Measurements from ENCODE around the gene NHSL2.
"Not testable (repeated sequence)": the region's sequence is repeated elsewhere in the genome, so short reads cannot be mapped to it uniquely, and the experiment has no call there.

Gene NHSL2

DNA sequence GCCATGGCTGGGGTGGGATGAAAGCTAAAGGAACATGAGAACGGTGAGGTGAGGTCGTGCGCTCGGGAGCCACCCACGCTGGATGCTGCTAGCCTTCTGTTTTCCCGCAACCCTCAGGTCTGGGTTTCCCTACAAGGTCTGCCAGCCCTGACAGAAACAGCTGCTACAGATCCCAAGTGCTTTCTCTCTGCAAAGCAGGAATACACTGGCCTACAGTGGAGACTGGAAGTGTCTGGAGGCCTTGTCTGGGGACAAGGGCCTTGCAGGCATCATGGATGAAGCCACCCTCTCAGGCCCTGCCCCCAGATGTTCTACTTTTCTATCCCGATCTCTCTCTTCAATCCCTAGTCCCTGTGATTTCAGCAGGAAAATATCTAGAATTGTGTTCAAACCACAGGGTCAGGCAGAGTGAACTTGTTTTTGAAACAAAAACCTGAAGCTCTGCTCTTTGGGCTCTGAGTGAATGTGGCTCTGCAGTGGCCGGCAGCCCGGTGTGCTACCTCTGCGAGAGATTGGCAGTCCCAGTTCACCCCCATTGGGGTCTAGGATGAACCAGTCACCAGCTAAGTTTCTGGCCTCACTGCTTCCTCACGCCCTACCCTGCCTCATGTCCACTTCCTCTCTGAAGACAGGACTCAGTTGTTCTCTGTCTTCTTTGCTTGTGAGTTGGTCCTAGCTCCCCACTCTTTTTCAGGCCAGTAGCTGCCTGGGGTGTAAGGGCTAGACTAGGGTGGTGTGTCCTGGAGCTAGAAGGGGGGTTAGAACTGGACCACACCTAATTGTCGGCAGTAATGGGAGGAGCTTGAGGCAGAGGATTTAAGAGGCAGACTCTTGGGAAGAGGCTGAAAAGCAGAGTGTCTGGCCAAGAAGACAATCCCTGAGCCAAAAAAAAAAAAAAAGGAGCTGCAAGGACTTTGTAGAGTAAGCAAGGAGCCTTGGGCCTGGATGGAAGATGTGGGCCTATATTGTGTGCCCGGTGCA lies 131.5 kb downstream of the NHSL2 start:
- DNase-seq (ENCODE audit: low read depth, low spot score): peak; percentile 40

DNA sequence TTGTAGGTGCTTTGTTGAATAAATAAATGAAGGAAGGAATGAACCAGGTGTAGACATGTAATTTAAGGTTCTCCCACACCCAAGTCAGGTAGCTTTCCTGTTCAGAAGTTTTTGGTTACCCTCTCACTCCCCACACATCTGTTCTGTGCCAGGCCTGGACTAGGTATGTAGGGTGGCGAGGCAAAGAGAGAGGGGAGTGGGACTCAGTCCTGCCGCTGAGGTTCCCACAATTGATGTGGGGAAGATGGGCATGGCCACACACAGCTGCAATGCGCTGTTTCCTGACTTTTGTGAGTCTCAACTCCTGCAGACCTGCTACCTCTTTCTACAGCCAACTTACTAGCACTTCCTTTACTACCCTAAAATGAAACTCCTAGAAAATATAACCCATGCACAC lies 132.2 kb downstream of the NHSL2 start:
- DNase-seq (ENCODE audit: low read depth, low spot score): no peak

DNA sequence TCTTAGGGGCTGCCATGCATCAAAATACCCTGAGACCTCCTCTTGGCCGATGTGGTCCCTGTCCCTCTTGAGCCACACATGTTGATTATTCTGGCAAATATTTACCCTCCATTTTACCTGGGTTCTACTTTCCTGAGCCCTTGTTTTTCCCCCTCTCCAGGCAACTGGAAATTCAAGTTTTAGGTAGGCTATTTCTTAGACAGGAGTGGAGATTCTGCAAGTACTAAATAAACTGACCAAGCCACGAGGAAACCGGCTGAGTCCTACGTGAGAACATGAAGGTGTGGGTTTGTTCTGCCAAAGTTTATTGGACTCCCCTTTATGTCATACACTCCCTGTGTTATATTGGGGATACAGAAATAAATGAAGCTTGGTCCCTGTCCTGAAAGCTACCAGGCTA lies 133.0 kb downstream of the NHSL2 start:
- no peak for DNase-seq (ENCODE audit: low read depth, low spot score)

DNA sequence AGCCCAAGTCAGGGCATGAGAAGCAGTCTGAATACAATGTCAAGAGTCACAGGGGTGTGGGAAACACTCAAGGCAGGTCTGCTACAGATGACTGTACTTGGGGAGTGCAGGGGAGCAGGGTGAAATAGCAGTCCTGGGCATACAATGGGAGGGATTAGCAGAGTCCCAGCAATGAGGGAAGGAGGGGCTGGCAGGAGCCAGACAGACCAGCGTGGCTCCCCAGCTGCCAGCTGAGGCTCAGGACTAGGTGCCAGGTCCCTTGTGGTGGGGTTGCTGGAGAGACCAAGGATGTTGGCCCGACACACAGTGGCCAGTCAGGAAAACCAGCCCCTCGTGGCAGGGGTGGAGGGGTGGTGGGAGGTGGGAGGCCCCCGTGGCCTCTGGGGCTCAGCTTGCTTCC lies 134.5 kb downstream of the NHSL2 start:
- no peak for DNase-seq (ENCODE audit: low read depth, low spot score)

DNA sequence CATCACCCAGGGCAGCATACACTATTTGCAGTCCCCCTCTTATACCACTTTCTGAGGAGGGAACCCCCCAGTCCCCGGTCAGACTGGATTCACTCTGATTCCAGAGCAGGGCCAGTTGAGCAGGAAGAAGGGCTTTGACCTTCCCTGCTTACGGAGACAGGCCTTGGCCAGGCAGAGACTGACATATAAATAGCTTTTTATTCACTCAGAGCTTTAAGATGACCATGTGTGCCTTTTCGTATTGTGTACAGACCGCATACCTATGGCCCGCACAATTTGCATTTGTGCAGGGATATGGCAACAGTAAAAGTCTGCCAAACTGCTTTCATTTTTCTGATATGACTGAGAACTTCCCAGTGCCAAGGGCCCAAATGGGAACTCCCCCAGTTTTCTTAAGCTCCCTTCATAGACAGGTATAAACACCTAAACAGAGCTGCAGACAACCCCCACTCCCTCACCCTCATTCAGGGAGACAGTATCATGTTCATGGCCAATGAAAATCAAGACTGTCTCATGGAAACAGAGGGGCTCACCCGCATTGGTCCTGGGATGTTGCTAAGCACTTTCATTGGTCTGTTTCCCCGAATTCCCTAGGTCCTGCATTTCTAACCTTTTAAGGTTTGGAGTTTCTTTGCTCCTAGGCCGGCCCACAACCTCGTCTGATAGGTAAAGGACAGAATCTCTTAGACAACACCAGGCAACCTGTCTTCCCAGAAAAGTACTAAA lies 135.1 kb downstream of the NHSL2 start:
- peak; percentile 76 for DNase-seq (ENCODE audit: low read depth, low spot score)

DNA sequence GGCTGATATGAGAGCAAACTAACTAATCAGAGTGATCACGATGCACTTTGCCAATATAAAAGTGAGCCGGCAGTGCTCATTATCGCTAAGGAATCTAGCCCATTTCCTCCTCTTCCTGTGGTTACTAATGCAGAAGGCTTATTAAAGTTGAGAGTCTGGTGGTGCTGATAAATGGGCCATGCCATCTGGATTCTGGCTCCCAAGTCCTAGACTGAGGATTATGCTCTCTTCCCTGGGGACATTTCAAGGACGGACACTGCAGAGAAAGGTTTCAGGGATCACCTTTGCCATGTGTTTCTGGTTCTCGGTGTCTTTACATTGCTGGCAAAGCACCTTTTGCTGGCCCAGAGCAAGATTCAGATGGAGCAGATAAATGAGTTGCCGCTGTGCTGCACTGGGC lies 135.8 kb downstream of the NHSL2 start:
- no peak for DNase-seq (ENCODE audit: low read depth, low spot score)

DNA sequence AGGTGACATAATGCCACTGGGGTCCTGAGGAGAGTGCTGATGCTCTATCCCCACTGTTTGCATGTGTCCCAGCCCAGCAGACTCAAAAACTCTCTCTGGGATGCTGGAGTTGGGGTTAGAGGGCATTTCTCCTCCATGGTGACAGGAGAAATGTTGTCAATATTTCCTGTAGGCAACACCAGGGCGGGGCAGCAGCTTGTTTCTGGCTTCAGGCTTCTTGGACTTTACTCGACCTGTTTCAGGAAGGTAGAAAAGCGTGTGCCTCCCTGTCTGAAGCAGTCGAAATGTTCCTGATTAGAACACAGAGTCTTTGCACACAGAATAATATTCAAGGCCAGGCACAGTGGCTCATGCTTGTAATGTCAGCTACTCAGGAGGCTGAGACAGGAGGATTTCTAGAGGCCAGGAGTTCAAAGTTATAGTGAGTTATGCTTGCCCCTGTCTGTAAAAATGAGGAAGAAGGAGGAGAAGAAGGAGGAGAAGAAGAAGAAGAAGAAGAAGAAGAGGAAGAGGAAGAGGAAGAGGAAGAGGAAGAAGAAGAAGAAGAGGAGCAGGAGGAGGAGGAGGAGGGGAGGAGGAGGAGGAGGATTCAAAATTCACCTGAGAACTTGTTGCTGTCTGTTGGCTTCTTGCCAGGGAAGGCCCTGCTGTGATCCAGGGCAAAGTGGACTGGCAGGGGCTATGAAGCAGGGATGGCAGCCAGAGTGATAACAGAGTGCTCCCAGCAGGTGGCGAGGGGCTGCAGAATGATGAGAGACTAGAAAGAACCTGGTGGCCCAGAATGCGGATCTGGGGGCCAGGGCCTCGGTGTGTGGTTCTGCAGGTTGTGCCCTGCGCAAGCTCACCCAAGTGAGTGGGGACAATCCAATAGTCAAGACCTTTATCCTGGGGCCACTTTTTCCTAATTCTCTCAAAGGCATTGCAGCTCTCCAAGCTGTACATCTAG lies 138.1 kb downstream of the NHSL2 start:
- DNase-seq (ENCODE audit: low read depth, low spot score): no peak

DNA sequence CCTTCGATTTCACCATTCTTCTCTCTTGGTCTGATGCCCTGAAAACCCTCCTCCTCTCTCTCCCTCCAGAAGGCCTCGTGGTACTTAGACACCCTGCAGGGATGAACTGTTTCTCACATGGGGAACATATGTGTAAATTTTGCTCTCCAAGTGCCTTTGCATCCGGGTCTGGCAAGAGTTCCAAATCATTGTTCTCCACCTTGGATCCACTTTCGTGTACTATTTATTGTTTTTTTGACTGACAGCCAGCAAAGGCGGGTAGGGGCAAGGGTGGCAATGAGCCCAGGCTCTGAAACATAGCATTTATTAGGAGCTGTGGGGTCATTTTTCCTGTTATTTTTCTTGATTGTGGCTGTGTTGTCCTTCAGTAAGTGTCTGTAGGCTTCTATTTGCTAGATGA lies 139.4 kb downstream of the NHSL2 start:
- DNase-seq (ENCODE audit: low read depth, low spot score): no peak

DNA sequence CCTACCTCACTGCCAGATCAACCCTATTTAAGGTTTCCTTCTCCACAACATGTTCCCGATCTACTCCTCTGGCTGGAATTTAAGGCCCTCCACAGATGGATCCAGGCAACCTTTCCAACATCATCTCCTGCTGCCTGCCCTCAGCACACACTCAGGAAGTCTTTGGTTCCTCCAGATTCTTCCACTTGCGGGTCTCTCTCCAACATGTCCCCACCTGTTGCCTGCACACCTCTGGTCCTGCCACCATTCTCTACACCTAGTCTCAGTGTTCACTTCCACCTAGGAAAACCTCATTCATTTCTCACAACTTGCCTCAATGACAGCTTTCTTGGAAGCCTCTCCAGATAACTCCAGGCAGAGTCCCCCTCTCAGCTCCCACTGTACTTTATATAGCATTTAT lies 140.9 kb downstream of the NHSL2 start:
- DNase-seq (ENCODE audit: low read depth, low spot score): no peak

DNA sequence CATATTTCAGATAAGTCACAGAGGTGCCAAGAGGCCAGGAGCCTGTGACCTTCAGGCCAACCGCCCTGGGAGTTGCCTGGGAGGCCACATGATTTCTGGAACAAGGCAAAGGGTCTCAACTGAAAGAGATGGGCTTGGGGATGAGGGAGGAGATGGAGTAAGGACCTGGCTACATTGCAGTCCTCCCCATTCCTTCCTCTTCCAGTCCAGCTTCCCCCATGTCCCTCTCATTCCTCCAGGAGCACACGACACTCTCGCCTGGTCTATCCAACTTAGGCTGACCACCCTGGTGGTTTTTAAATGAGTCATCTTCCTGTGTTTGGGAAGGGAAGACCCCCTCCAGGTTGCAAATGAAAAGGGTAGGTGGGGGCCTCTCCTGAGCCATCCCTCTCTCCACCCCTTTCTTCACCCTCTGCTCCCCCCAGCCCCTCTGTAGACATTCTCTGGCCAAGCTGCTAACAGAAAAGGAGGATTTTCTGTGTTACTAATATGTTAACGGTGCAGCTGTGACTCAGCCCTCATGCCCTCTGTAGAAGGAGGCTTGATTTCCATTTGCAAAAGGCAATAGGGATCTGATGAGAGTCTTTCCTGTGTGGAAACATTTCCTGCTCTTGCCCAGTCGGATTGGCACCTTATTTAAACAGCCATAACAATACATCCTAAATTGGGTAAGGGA lies 141.9 kb downstream of the NHSL2 start:
- no peak for DNase-seq (ENCODE audit: low read depth, low spot score)

DNA sequence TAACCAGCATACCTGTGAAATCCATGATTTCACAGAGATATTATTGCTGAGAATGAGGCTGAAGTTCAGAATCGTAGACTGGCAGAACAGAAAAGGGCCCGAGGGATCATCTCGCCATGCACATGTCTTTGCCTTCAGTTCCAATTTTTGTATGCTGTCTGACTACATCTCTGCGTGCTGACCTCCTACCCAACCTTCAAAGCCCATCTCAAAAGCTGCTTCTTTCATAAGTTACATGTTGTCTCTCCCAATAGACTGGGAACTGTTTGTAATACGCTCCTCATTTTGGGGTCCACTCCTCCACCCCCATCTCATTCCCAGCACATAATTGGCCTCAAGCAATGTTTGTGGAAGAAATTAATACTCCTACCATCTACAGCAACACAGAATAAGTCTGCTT lies 142.9 kb downstream of the NHSL2 start:
- no peak for DNase-seq (ENCODE audit: low read depth, low spot score)

DNA sequence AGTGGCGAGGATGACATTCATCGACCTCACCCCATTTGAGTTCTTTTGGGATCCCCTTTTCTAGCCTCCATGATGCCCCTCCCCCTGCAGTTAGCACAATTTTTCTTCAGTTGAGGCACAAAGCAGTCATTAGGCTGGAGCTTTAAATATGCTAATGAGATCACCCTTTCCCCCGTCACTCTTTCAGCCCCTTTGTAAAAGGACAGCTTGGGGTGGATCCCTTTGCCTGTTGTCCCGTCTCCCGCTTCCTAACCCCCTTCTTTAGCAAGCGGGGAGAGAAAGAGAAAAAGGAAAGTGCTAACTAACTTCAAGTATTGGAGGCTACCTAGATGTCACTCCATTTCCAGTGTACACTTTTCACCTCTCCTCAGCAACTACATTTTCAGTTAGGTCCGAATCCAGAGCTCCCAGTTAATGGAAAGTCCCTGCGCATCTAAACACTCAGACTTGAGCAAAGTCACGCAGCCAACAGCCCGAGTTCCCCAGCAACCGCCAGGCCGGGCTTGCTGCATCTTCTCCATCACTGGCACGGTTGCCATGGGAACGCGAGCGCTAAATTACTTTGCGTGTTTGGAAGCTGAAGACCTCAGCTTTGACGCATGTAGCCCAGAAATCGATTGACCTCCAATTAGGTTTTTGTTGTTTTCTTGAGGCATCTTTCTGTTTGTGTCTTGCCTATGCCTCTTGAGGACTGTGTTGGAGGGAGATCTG lies 144.3 kb downstream of the NHSL2 start:
- DNase-seq (ENCODE audit: low read depth, low spot score): peak; percentile 48

DNA sequence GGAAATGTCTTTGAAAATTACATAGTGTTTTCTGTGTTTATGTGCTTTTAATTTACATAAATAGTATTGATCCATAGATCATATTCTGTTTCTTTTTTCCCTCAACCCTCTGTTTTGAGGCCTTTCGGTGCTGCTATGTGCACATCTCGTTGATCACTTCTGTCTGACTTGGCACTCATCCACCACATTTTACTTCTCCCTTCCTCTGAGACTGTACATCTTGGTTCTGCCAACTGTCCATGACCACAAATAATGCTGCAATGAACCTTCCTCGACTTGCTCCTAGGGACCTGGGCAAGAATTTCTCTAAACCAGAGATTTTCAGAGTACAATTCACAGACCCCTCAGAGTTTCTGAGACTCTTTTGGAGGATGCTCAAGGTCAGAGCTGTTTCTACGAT lies 146.7 kb downstream of the NHSL2 start:
- no peak for DNase-seq (ENCODE audit: low read depth, low spot score)

DNA sequence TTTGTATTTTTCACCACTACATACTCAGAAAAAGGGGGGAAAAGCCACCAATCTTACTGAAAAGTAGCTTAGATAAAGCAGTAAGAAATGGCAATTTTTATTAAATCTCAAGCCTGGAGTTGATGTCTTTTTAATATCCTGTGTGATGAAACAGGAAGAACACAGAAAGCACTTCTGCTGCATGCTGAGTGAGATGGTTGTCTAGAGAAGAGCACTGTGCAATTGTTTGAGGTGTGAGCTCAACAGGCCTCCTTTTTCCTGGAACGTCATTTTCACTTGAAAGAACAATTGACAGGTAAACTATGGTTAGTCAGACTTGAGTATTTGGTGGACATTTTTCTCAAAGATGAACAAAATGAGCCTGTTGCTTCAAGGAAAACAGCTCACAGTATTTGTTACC lies 147.2 kb downstream of the NHSL2 start:
- no peak for DNase-seq (ENCODE audit: low read depth, low spot score)

DNA sequence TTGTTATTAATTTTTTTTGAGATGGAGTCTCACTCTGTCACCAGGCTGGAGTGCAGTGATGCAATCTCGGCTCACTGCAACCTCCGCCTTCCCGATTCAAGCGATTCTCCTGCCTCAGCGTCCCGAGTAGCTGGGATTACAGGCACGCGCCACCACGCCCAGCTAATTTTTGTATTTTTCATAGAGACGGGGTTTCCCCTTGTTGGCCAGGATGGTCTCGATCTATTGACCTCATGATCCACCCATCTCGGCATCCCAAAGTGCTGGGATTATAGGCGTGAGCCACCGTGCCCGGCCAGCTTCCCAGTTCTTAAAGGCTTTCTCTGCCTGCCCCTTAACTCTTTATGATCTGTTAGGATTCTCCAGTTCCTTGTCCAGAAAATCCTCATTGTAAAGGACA lies 147.7 kb downstream of the NHSL2 start:
- not testable (repeated sequence) for DNase-seq (ENCODE audit: low read depth, low spot score)

DNA sequence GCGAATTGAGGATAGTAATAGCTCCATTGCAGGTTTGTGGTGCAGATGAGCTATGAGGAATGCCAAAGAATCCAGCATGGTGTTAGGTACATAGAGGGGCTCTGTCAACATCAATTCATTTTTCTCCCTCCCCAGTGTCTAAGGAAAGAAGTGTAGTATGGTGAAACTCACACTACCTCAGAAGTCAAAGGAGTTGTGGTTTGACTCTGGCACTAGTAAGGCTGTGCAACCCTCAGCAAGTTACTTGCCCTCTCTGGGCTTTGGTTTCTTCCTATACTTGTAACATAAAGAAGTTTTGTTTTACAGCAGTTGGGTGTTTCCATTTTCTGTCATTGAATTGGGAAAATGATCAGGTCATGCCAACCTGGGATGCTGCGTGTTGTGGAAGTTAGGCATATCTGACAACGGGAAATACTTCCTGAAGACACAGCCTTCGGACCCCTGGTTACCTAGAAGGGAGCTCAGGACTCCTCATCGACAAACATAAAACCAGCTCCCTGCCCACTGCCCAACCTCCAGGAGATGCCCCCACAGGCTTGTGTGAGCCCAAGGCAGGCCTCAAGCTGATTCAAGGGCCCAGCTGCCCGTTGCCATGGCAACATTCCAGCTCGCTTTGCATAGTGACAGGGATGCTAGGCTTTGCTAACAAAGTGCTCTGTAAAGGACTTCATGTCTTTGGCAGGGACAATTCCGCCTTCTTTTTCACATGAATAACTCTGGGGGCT lies 149.7 kb downstream of the NHSL2 start:
- peak; percentile 54 for DNase-seq (ENCODE audit: low read depth, low spot score)

DNA sequence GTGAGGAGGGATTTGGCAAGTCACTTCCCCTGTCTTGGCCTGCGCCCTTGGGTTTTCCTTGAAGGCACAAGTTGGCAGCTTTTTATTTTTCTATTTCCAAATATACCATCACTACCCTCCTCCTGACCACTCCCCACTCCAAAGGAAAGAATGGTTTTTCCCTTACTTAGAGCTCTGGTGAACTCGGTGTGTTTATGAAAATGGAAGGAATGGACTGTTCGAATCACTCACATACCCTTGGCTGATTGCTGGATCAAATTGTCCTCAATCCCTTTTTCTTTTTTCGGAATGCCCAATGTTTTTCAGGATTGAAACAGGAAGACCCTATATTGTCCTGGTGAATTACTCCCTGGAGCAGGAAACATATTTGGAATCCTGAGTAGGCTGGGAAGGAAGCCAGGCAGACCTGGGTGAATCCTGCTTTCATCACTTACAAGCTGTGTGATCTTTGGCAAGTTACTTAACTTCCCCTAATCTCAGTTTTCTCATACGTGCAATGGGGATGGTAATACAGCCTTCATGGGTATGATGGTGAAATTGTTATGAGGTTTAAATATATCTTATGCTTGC lies 150.4 kb downstream of the NHSL2 start:
- DNase-seq (ENCODE audit: low read depth, low spot score): no peak

DNA sequence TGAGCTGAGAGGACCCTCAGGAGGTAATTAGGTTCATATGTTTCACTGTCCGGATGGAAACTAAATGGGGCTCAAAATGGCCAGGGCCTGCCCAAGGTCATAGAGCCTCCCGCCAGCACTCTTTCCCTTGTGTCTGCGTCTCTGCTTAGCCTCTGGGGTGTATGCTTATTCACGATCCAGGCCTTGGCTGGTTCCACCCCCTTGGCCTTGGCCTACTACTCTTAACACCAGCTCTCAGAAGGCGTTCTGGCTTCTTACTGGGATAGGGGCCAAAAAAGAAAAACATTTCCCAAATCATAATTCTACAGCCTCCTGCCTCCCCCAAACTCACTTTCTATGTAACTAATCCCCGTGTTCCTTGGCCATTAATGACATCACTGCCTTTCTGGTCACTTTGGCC lies 152.3 kb downstream of the NHSL2 start:
- DNase-seq (ENCODE audit: low read depth, low spot score): no peak

DNA sequence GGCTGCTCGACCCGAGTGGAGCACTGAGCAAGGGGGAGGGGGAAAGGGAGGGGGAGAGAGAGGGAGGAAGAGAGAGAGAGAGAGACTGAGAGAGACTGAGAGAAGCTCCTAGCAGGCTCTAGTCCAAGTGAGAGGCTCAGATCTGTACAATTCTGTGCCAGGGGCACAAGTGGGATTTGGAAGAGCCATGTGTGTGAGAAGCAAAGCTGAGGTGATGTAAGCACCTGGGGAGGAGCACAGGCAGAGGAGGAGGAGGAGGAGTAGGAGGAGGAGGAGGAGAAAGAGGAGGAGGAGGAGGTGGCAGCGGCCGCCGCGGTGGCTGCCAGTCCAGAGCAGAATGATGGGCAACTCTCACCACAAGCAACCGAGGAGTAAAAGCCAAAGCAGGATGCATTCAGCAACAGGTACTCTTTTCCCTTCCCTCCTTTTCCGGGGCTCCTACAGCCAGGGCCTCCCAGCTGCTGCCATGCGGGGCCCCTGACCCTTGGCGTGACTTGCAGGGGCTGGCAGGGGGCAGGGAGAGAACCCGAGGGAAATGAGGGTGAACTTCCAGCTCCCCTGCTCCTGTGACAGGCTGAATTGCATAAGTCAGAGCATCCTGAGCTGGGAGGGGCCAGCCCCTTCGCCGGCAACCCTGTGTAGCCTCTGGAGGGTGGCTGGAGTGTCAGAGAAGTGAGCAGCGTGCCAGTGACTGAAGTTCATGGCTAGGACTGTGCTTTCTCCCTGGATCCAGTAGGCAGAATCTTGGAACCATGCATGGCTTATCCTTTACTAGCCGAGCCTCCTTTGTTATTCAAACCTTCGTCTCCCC lies 158.9 kb downstream of the NHSL2 start:
- no peak for DNase-seq (ENCODE audit: low read depth, low spot score)

Data from ELF-1 (cell line).